Left renal cortex interstitium (tissue), 4 donors: ENCODE measurements around the gene NFATC2IP. TPM values are rescaled to one million over a fixed set of nuclear protein-coding genes. Genes with fewer than 3 reads are reported as not detected.

Source experiments
- DNase-seq, 4 donors: peaks; one replicate each; pipeline ENCODE4 v3.0.0-alpha.2; 2013; ENCODE audit warnings: low read depth in 4 of 4, low spot score in 2 of 4, missing footprints in 1 of 4
- polyA plus RNA-seq, 4 donors: library from polyadenylated mRNA; unstranded; fragments of 120-200 nt; gene quantifications; one replicate each; pipeline ENCODE4 v1.2.1, GENCODE V29; 2013; ENCODE audit not compliant: insufficient read length in 4 of 4

NFATC2IP gene
- 10 to 100 TPM; 23.4 to 86.7 (median 46.6) TPM for polyA plus RNA-seq

DNA sequence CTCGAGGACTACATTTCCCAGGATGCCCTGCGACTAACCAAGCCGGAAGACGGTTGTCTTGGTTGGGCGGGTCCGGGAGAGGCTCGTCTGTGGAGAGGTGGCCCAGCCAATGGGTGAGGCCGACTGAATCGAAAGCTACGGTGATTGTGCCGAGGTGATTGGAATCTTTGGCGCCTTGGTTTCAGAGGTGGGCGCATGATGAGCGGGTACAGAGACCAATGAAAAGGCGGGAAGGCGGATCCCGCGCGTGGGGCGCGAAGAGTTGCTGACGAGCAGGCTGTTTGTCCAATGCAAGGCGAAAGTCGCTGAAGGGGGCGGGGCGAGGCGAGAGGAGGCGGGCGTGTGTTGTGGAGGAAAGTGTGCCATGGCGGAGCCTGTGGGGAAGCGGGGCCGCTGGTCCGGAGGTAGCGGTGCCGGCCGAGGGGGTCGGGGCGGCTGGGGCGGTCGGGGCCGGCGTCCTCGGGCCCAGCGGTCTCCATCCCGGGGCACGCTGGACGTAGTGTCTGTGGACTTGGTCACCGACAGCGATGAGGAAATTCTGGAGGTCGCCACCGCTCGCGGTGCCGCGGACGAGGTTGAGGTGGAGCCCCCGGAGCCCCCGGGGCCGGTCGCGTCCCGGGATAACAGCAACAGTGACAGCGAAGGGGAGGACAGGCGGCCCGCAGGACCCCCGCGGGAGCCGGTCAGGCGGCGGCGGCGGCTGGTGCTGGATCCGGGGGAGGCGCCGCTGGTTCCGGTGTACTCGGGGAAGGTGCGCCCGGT is at the start of gene NFATC2IP:
TSS of gene NFATC2IP (plus strand) at position 290 of the 762 bp plus-strand sequence. CDS start at position 365, 75 bp downstream.
- peak; percentile 96 to 100 (median 99) for DNase-seq

DNA sequence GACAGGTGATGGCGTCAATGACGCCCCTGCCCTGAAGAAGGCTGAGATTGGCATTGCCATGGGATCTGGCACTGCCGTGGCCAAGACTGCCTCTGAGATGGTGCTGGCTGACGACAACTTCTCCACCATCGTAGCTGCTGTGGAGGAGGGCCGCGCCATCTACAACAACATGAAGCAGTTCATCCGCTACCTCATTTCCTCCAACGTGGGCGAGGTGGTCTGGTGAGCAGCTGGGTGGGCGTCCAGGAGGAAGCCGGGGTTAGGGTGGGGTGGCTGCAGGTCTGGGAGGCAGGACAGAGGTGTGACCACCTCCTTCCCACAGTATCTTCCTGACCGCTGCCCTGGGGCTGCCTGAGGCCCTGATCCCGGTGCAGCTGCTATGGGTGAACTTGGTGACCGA is 48.9 kb upstream of the NFATC2IP start:
- no peak for DNase-seq

DNA sequence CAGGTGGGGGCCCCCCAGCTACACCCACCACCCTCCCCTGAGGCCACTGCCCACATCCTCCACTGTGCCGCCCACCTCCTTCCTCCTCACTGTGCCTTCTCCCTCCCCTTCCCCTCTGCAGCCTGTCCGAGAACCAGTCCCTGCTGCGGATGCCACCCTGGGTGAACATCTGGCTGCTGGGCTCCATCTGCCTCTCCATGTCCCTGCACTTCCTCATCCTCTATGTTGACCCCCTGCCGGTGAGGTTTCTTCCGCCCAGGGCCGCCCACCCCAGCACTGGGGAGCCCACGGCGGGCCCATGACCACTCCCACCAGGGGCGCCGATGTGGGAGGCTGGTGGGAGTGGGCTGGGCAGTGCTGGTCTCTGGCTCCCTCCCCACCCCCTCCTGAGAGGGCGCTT is 47.8 kb upstream of the NFATC2IP start:
- no peak for DNase-seq

DNA sequence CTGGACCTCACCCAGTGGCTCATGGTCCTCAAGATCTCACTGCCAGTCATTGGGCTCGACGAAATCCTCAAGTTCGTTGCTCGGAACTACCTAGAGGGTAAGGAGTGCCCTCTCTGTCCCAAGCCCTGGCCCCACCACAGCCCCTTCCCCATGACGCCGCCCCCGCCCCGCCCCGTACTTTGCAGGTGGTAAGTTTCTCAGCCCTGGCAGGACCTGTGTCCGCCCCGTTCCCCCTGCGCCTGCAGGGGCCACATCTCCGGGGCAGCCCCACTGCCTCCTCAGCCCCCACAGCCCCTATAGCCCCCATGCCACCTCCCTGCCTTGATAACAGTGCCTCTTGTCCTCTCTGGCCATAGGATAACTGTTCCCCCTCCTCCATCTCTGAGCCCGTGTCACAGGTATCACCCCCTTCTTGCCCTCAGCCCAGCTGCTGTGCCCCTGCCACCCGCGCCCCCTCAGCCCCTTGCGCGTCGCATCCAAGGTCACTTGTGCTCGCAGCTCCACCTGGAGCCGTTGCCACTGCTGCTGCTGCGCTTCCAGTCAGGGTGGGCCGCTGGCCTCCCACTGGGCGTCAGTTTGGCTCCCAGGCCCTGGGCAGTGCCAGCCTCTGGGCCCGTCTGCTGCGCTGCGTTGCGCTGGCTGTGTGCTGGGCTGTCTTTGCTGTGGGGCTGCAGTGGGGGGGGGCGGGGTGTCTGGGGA is 47.2 kb upstream of the NFATC2IP start:
- DNase-seq = no peak

DNA sequence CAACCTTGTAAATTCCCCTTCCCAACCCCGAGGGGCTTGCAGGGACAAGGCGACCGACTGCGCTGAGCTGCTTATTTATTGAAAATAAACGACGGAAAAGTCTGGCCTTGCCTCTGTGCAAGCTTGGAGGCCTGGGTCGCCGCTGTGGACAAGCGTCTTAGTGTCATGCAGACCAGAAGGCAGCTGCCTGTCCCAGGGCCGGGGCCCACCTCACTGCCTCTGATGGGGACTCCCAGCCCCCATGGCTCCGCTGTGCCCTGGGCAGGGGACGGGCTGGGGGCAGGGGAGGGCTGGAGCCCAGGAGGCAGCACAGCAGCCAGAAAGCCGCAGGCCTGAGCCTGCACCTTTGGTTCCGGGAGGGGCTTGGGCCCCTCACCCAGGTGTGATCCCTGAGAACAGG is 46.4 kb upstream of the NFATC2IP start:
- DNase-seq = no peak

DNA sequence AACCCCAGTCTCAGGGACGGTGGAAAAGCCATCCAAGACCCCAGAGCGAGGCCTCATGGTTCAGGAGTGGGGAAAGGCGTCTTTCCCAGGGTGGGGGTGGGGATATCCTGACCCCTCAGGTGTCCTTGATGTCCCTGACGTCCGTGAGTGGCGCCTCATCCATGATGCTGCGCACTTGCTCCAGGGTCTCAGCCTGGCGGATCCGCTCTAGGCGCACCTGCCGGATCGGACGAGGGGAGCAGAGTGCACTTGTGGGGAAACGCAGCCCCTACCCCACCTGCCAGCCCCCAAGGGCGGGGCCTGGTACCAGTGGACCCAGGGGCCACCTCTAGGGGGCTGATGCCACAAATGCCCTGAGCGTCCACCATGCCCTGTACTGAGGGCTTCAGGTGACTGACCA is 45.9 kb upstream of the NFATC2IP start:
- no peak for DNase-seq

DNA sequence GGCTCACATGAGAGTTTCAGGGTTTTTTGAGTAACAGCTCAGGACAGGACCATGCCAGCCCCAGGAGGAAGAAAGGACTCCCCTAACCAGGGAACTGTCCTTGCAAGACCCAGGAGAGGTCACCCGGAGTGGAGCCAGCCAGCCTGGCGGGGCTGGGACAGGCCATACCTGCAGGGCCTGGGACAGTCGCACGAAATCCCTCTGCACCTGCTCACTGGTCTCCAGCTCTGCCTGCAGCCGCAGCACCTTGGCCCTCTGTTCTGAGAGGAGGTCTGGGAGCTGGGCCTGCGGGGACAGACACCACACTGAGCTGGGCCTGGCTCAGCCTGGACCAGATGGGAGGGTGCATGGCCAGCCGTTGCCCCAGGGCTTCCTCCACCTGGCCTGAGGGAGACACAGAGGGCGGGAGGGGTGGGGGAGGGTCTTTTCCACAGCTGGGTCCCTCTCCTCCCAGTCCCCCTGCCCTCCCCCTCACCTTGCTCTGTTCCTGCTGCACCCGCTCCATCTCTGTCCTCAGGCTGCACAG is 45.4 kb upstream of the NFATC2IP start:
- no peak for DNase-seq

DNA sequence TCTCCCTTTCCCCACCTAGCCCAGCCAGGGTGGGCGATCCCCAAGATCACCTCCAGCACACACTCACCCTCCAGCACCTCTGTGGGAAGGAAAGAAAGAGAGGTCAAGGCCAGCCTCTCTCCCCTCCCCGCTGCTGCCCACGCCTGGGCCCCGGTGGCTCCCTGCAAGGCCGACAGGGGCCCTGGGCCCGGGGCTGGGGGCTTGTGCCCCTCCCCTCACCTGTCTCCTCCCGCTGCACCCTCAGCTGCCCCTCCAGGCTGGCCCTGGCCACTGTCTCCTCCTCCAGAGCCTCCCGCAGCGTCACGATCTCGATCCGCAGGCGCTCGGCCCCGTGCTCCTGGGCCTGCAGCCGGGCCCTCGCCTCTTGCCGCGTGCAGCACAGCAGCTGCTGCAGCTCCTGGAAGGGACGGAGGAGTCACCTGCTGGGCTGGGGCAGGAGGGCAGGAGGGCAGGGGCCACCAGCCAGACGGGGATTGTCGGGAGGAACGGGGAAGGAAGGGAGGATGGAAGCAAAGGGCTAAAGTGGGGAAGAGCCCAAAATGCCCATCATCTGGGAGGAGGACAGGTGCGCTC is 44.9 kb upstream of the NFATC2IP start:
- no peak for DNase-seq

DNA sequence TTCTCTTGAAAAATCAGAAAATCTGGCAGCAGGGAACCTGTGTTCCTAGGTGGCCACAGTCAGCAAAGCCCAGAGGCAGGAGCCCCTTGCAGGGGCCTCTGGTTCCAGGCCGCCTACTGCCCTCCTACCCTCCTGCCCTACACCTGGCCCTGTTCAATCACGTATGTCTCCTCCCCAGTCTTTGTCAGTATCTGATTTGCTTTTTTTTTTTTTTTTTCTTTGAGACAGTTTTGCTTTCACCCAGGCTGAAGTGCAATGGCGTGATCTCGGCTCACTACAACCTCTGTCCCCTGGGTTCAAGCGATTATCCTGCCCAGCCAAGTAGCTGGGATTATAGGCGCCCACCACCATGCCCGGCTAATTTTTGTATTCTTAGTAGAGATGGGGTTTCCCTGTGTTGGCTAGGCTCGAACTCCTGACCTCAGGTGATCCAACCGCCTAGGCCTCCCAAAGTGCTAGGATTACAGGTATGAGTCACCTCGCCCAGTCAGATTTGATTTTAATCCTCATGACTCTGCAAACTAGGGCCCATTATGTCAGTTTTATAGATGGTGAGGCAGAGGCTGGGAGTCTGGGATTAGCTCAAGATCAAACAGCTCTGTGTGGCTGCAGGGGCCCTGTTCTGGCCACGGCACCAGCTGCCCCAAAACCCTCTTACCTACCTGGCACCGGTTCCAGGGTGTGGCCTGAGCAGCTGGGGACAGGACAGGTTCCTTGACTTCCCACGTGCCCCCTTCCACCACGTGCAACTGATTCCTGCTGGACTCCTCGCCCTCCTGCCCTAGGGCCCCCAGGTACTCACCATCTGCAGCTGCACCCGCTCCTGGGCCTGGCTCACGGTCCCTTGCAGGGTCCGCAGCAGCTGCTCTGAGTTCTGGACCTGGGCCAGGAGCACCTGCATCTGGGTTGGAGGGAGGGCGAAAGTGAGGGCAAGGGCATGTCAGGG is 40.4 kb upstream of the NFATC2IP start:
- no peak for DNase-seq

DNA sequence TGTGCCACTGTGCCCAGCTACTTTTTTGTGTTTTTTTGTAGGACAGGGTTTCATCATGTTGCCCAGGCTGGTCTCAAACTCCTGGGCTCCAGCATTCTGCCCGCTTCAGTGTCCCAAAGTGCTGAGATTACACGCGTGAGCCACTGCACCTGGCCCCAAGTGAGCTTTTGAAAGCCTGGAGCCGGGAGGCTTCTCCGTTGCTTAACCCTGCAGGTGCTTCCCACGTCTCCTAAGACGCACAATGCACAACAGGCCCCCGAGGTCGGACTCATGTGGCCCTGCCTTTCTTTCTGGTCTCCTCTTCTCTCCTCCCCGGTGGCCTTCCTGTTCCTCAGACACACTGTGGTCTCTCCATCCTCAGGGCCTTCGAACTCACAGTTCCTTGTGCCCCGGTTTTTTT is 38.2 kb upstream of the NFATC2IP start:
- DNase-seq = no peak

DNA sequence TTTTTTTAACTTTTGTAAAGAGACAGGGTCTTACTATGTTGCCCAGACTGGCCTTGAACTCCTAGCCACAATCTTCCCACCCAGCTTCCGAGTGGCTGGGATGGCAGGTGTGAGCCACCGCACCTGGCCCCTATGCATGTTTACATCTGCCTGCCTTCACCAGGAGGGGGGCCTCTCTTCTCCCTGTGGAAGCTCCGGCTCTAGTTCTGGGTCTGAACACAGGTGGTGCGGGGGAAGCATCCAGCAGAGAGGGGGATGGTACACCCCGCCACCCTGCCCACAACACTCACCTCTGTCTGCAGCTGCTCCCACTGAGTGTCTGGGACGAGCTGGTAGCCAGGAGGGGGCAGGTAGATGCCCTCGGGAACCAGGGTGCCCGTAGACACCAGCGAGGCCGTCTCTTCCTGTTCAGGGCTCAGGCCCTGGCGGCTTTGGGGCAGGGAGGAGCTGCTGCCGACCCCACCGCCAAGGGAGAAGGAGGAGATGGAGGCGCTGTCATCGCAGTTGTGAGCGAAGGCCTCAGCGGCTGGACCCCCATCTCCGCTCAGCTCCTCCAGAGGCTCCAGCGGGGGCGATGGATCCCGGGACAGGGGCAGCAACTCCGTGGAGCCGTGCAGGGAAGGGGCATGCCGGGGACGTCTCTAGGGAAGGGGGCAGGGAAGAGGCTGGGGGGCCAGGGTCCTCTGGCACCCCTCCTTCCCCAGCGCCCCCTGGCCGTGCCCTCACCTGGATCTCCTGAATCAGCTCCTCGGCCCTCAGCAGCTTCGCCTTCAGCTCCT is 36.6 kb upstream of the NFATC2IP start:
- DNase-seq = no peak

DNA sequence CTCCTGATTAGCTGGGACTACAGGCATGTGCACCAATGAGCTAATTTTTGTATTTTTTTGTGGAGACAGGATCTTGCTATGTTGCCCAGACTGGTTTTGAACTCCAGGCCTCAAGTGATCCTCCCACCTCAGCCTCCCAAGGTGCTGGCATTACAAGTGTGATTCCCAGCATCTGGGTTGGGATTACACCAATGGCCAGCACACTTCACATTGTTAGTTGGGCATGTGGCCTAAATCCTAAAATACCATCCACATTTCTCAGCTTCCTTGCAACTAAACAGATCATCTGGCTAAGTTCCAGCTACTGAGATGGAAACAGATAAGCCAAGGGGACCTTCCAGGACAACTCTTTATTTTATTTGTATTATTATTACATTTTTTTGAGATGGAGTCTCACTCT is 35.6 kb upstream of the NFATC2IP start:
- no peak for DNase-seq

DNA sequence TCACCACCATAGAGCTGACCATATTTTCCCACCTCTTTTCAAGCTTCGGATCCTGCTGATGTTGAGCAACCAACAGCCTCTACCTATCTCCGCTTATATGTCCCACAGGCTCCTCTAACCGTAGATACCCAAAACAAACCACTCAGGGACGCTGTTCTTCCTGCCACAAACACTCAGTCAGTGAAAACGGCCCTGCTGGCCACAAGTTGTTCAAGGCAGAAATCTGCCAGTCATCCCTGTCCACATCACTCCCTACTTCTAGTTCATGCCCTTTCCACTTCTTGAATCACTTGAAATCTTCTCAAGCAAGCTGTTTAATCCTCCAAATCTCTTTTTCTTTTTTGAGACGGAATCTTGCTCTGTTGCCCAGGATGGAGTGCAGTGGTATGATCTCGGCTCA is 33.6 kb upstream of the NFATC2IP start:
- DNase-seq = no peak

DNA sequence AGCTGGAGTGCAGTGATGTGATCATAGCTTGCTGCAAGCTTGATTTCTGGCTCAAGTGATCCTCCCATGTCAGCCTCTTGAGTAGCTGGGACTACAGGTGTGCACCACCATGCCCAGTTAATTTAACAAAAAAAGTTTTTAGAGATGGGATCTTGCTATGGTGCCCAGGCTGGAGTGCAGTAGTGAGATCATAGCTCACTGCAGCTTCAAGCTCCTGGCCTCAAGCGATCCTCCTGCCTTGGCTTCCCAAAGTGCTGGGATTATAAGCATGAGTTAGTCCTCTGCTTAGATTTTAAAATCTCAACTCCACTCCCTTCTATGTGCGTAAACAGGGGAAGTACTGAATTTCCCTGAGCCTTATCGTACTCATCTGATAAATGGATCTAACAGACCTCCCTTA is 32.0 kb upstream of the NFATC2IP start:
- no peak for DNase-seq

DNA sequence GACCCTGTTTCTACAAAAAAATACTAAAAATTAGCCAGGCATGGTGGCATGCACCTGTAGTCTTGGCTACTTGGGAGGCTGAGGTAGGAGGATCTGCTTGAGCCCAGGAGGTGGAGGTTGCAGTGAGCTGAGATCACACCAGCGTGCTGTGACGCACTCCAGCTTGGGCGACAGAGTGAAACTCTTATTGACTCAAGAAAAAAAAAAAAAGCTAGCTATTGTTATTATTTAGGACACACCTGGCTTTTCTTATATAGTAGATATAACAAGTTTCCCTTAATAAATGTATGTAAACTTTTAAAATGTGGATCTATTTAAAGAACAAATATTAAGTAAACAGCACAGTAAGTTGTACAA is 27.5 kb upstream of the NFATC2IP start:
- no peak for DNase-seq

DNA sequence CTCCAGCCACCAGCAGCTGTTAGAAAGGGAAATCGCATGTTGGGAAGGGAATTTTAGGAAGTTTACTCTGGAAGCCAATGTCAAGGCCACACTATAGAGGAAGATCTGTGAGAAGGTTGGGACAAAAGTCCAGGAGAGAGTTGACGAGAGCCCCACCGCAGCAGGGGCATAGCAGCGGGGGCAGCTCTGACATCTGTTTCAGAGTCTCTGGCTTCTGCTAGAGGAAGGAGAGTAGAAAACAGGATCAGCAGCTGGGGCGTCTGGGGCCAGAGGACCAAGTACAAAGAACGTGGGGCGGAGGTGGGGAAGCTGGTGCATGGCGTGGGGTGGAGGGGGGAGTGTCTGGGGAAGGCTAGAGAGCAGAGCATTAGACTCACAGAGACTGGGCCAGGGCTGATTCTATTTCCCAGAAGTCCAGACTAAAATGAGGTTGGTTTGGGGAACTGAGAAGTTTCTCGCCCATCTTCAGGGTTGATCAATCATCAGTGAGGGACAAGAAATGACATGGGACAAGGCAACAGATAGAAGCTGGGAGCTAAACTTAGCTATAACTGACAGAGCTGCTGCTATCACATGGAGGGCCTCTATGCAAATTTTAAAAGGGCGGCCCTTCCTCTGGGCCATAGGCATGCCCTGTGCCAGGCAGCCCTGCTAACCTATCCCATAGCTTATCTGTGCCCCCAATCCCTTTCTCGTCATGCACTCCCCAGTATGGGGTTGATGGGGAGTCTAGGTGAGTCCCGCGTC is 26.9 kb upstream of the NFATC2IP start:
- no peak for DNase-seq

DNA sequence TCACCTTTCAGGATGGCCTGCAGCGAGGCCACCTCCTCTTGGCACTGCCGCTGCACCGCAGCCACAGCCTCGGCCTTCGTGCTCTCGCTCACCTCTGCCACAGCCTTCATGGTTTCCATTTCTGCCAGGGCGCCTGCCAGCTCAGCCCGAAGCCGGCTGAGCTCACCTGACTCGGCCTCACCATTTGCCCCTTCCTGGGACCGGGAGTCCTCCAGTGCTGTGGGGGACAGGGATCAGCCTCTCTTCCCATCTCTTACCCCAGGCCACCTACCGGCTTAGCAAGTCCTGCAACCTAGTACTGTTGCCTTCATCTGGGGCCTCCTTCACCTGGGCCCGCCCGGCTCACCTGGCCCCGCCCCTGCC is 26.4 kb upstream of the NFATC2IP start:
- DNase-seq = no peak

DNA sequence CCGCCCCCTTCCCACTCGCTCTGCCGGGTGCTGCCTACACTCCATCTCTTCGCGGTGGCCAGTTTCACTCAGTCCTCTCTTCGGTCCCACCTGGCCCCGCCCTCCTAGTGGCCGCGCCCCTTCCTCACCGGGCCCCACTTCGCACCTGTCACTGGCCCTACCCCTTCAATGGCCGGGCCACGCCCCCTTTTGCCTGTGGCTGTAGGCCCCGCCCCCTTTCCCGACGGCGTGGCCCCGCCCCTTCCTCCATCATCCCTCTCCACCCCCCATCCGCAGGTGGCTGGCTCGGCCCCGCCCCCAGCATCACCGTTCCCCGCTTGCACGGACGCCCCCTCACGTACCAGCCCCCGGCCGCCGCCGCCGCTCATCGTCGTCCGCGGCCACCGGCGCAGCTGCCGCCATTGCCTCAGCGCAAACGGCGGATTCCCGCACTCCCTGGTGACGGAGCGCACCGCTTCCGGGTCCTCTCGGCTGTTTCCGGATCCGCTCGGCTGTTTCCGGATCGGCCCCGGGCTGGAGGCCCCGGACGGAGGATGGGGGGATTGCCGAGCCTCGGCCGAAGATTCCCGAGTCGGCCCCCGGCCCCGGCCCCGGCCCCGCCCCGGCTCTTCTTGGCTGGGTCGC is 25.9 kb upstream of the NFATC2IP start, which contains the start of gene RABEP2:
TSS of gene RABEP2 (minus strand) at position 477 of the 624 bp plus-strand sequence. CDS start at position 402, 75 bp downstream.
- peak in 3 of 4 donors; percentile 81 to 84 (median 82) for DNase-seq
